HepG2 (cell line): ENCODE measurements around the gene HACE1. TPM values are rescaled to one million over a fixed set of nuclear protein-coding genes. Genes with fewer than 3 reads are reported as not detected.

Source experiments
- ARNTL ChIP-seq: sonication (generic); formaldehyde crosslinking; IDR thresholded peaks from 2 replicates; pipeline ENCODE4 v1.4.0; 2020; ENCODE audit warnings: mild to moderate bottlenecking, missing genetic modification reagents
- HMG20A ChIP-seq: IDR thresholded peaks from 2 replicates; pipeline ENCODE4 v1.6.1; 2016; ENCODE audit warnings: borderline replicate concordance
- KAT7 ChIP-seq: IDR thresholded peaks from 2 replicates; pipeline ENCODE4 v1.6.1; 2018; ENCODE audit warnings: borderline replicate concordance, missing compliant biosample characterization
- KIAA2018 ChIP-seq: sonication (generic); formaldehyde crosslinking; IDR thresholded peaks from 2 replicates; pipeline ENCODE4 v1.5.0; 2020; ENCODE audit warnings: mild to moderate bottlenecking, missing genetic modification reagents, borderline replicate concordance
- NCOA2 ChIP-seq: sonication (generic); formaldehyde crosslinking; IDR thresholded peaks from 2 replicates; pipeline ENCODE4 v1.8.0; 2022; ENCODE audit warnings: inconsistent platforms
- RORA ChIP-seq: sonication (generic); formaldehyde crosslinking; IDR thresholded peaks from 2 replicates; pipeline ENCODE4 v1.5.0; 2020; ENCODE audit warnings: mild to moderate bottlenecking, missing genetic modification reagents, moderate library complexity
- SALL1 ChIP-seq: sonication (generic); formaldehyde crosslinking; IDR thresholded peaks from 2 replicates; pipeline ENCODE4 v1.8.0; 2022; ENCODE audit warnings: mild to moderate bottlenecking, missing genetic modification reagents
- SPEN ChIP-seq: sonication (generic); formaldehyde crosslinking; IDR thresholded peaks from 2 replicates; pipeline ENCODE4 v1.5.1; 2020; ENCODE audit warnings: low read depth, mild to moderate bottlenecking, missing genetic modification reagents
- ZMYM4 ChIP-seq: sonication (generic); formaldehyde crosslinking; IDR thresholded peaks from 2 replicates; pipeline ENCODE4 v1.8.1; 2023; ENCODE audit warnings: mild to moderate bottlenecking, missing genetic modification reagents
- ZNF256 ChIP-seq: sonication (generic); formaldehyde crosslinking; conservative IDR thresholded peaks from 2 replicates; pipeline ENCODE4 v1.4.0; 2020; ENCODE audit warnings: missing genetic modification reagents
- ZNF367 ChIP-seq: sonication (generic); formaldehyde crosslinking; IDR thresholded peaks from 2 replicates; pipeline ENCODE4 v1.4.0; 2020; ENCODE audit warnings: missing genetic modification reagents, borderline replicate concordance
- ZNF766 ChIP-seq: sonication (generic); formaldehyde crosslinking; IDR thresholded peaks from 2 replicates; pipeline ENCODE4 v1.5.0; 2020; ENCODE audit warnings: missing genetic modification reagents, borderline replicate concordance
- ZSCAN21 ChIP-seq: sonication (generic); formaldehyde crosslinking; IDR thresholded peaks from 2 replicates; pipeline ENCODE4 v1.8.0; 2022; ENCODE audit warnings: mild to moderate bottlenecking, missing genetic modification reagents, moderate library complexity, borderline replicate concordance
- polyA plus RNA-seq, 8 experiments: library from polyadenylated mRNA; depleted of rRNA in 3 of 8; stranded (reverse) in 7 of 8; unstranded in 1 of 8; fragments of >200 nt; fragmentation: Illumina TruSeq in 4 of 8; extraction: Trizol in 4 of 8; gene quantifications; 2 replicates each; pipeline versions ENCODE4 v1.2.1 to v1.2.3, GENCODE V29; 2011 to 2016; ENCODE audit warnings: low read depth in 4 of 8, missing spikeins in 1 of 8, mixed read lengths in 1 of 8; ENCODE audit not compliant: insufficient read depth in 1 of 8
- total RNA-seq, 5 experiments: library from RNA; depleted of rRNA; stranded (reverse); fragments of >200 nt; fragmentation: Illumina TruSeq; extraction: Trizol; gene quantifications; 2 replicates each; pipeline ENCODE4 v1.2.3, GENCODE V29; 2016; ENCODE audit warnings: low read depth in 1 of 5
- TF ChIP-seq, protein P1 (sequence below): sonication (generic); formaldehyde crosslinking; IDR thresholded peaks from 2 replicates; pipeline ENCODE4 v1.8.1; 2023; ENCODE audit warnings: missing genetic modification reagents, inconsistent platforms, borderline replicate concordance
- TF ChIP-seq, protein P2 (sequence below): sonication (generic); formaldehyde crosslinking; IDR thresholded peaks from 2 replicates; pipeline ENCODE4 v1.4.0; 2020; ENCODE audit warnings: missing genetic modification reagents

Gene HACE1
- total and polyA plus RNA-seq, 2 of the 13 experiments (the other 11 are each of a cell fraction or from before 2014, with no cell fraction given), result 8.9 to 11.4 TPM

- TF ChIP-seq KIAA2018 (CRISPR knock-in tag) (no peak), SALL1 (CRISPR knock-in tag) (peak; percentile 68; the same call in 1 of the 2 replicates), NCOA2 (CRISPR knock-in tag) (peak; percentile 54; the same call in 1 of the 2 replicates), ZMYM4 (peak; percentile 50), ZSCAN21 (CRISPR knock-in tag) (0 out of 2 replicates have a peak, but pooled peaks have one; percentile 53), KAT7 (CRISPR knock-in tag) (no peak), RORA (CRISPR knock-in tag) (no peak), ZNF256 (CRISPR knock-in tag) (0 out of 2 replicates have a peak, but pooled peaks have one; percentile 87), ARNTL (CRISPR knock-in tag) (0 out of 2 replicates have a peak, but pooled peaks have one; percentile 27), ZNF367 (peak; percentile 67; the same call in 1 of the 2 replicates), HMG20A (CRISPR knock-in tag) (no peak), ZNF766 (CRISPR knock-in tag) (peak; percentile 71; the same call in 1 of the 2 replicates), SPEN (CRISPR knock-in tag) (no peak)
- TF ChIP-seq, protein P1, sequence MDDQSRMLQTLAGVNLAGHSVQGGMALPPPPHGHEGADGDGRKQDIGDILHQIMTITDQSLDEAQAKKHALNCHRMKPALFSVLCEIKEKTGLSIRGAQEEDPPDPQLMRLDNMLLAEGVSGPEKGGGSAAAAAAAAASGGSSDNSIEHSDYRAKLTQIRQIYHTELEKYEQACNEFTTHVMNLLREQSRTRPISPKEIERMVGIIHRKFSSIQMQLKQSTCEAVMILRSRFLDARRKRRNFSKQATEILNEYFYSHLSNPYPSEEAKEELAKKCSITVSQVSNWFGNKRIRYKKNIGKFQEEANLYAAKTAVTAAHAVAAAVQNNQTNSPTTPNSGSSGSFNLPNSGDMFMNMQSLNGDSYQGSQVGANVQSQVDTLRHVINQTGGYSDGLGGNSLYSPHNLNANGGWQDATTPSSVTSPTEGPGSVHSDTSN (CRISPR knock-in tag), result no peak
- TF ChIP-seq, protein P2, sequence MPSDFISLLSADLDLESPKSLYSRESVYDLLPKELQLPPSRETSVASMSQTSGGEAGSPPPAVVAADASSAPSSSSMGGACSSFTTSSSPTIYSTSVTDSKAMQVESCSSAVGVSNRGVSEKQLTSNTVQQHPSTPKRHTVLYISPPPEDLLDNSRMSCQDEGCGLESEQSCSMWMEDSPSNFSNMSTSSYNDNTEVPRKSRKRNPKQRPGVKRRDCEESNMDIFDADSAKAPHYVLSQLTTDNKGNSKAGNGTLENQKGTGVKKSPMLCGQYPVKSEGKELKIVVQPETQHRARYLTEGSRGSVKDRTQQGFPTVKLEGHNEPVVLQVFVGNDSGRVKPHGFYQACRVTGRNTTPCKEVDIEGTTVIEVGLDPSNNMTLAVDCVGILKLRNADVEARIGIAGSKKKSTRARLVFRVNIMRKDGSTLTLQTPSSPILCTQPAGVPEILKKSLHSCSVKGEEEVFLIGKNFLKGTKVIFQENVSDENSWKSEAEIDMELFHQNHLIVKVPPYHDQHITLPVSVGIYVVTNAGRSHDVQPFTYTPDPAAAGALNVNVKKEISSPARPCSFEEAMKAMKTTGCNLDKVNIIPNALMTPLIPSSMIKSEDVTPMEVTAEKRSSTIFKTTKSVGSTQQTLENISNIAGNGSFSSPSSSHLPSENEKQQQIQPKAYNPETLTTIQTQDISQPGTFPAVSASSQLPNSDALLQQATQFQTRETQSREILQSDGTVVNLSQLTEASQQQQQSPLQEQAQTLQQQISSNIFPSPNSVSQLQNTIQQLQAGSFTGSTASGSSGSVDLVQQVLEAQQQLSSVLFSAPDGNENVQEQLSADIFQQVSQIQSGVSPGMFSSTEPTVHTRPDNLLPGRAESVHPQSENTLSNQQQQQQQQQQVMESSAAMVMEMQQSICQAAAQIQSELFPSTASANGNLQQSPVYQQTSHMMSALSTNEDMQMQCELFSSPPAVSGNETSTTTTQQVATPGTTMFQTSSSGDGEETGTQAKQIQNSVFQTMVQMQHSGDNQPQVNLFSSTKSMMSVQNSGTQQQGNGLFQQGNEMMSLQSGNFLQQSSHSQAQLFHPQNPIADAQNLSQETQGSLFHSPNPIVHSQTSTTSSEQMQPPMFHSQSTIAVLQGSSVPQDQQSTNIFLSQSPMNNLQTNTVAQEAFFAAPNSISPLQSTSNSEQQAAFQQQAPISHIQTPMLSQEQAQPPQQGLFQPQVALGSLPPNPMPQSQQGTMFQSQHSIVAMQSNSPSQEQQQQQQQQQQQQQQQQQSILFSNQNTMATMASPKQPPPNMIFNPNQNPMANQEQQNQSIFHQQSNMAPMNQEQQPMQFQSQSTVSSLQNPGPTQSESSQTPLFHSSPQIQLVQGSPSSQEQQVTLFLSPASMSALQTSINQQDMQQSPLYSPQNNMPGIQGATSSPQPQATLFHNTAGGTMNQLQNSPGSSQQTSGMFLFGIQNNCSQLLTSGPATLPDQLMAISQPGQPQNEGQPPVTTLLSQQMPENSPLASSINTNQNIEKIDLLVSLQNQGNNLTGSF (CRISPR knock-in tag), result peak; percentile 87; the same call in 1 of the 2 replicates
Measured at GRCh38 chr6:104887350-104887749, 27.6 kb upstream of the HACE1 start (continued).
